Measurements from ENCODE around the gene BLACAT1. TPM values are rescaled to one million over a fixed set of nuclear protein-coding genes. Genes with fewer than 3 reads are reported as not detected.
A peak's percentile ranks its signal among the peaks of the same experiment; 100 is the strongest.

Gene BLACAT1
- total and polyA plus RNA-seq, 9 of the 15 experiments (the other 6 are each of a cell fraction or from before 2014, with no cell fraction given): 0.10 to 5.9 (median 0.73) TPM

- Histone ChIP-seq H3K9me1 (ENCODE audit: control insufficient read depth, insufficient read depth, low read length) (no peaks in the 10 kb centered on the region), H3K9me3 (replicated peaks; ENCODE audit: control insufficient read depth, insufficient read depth, low read depth, low read length) (no peaks in the 10 kb centered on the region), H3K9ac (ENCODE audit: insufficient read depth in 1 of 2, low read depth in 2 of 2, low read length in 2 of 2) (no peak overlapping the region), H3K27ac (ENCODE audit: extremely low read depth, low read depth, low read length) (no peak overlapping the region), H2AFZ (ENCODE audit: low read depth, low read length) (no peak overlapping the region), H3K27me3 (ENCODE audit: control insufficient read depth in 2 of 2, insufficient read depth in 2 of 2, low read length in 2 of 2) (peaks cover 11 to 25% of the 10 kb centered on the region in 2 experiments; a peak in 3 of 5 replicates), H4K20me1 (replicated peaks; ENCODE audit: control insufficient read depth, insufficient read depth, low read length) (no peaks in the 10 kb centered on the region; the same call in 1 of the 2 replicates), H3K79me2 (ENCODE audit: control insufficient read depth, insufficient read depth, low read length) (no peaks in the 10 kb centered on the region), H3K4me1 (replicated peaks in 1 of 2; ENCODE audit: control insufficient read depth in 2 of 2, insufficient read depth in 2 of 2, low read length in 2 of 2) (peaks cover 10 to 15% of the 10 kb centered on the region in 2 experiments), H3K36me3 (ENCODE audit: control insufficient read depth, insufficient read depth, low read length) (no peaks in the 10 kb centered on the region), H3K4me2 (ENCODE audit: insufficient read depth, low read length) (no peak overlapping the region; the same call in 1 of the 2 replicates), H3K4me3 (no peak overlapping the region)
- intact Hi-C loops (cut with micrococcal nuclease) (loop anchor here (10.0 kb wide), 1 partner anchor 84 kb away; the partner anchor contains the start of gene KLHDC8A), in situ Hi-C loops (cut with MboI) (no loop called here)
- POLR2A ChIA-PET: interaction anchor here (0.5 to 1.8 kb wide), 7 partner anchors 8 to 889 kb away, joined by 3 to 11 read pairs (median 3); no protein-coding TSS in a partner anchor
- DNase-seq (ENCODE audit: extremely low read depth in 1 of 4, low spot score in 3 of 4) (peak; percentile 75 to 85 (median 79)), ATAC-seq (peak; percentile 87), FAIRE-seq (peak; percentile 82)
- 12% methylated on average over 13 of the region's 13 CpGs for WGBS (ENCODE audit: insufficient coverage, low coverage, missing lambda C conversion rate)
- CTCF ChIA-PET (ENCODE audit: low intra/inter-chr PET ratio): interaction anchor here (1.2 kb wide), 1 partner anchor 47 kb away, joined by 3 read pairs; no protein-coding TSS in a partner anchor
- no TSS peak for BruUV-seq (replicated peaks)
- no peak for TF ChIP-seq BACH1 (tag; IDR thresholded peaks at IDR 0.05)
- TF ChIP-seq FOXA3 (CRISPR knock-in tag; conservative IDR thresholded peaks at IDR 0.05 in 1 of 2, IDR thresholded peaks at IDR 0.05 in 1 of 2): 0 out of 4 replicates have a peak, but pooled peaks of 1 of the 2 experiments have one; percentile 26
- TF ChIP-seq MAZ (CRISPR knock-in tag; conservative IDR thresholded peaks at IDR 0.05 in 1 of 2, IDR thresholded peaks at IDR 0.05 in 1 of 2): 0 out of 4 replicates have a peak, but pooled peaks of 1 of the 2 experiments have one; percentile 31
- no peak for TF ChIP-seq CBX1 (IDR thresholded peaks at IDR 0.05; ENCODE audit: low read depth)
- TF ChIP-seq LCOR (CRISPR knock-in tag; IDR thresholded peaks at IDR 0.05): no peak
- 0 out of 2 replicates have a peak, but pooled peaks have one; percentile 20 for TF ChIP-seq MAX (CRISPR knock-in tag; IDR thresholded peaks at IDR 0.05)
- TF ChIP-seq ATF7 (IDR thresholded peaks at IDR 0.05): 0 out of 2 replicates have a peak, but pooled peaks have one; percentile 28
- peak; percentile 36; the same call in 1 of the 2 replicates for TF ChIP-seq USF1 (CRISPR knock-in tag; IDR thresholded peaks at IDR 0.05)
- no peak for TF ChIP-seq ARID2 (IDR thresholded peaks at IDR 0.05)
- TF ChIP-seq POLR2AphosphoS5 (IDR thresholded peaks at IDR 0.05; ENCODE audit: control insufficient read depth, insufficient read depth, low read depth, low read length): 0 out of 2 replicates have a peak, but pooled peaks have one; percentile 24
- no peak for TF ChIP-seq YY1 (IDR thresholded peaks at IDR 0.05; ENCODE audit: borderline replicate concordance in 1 of 3, control insufficient read depth in 1 of 3, extremely low read depth in 1 of 3, insufficient read depth in 3 of 3, insufficient read length in 1 of 3, insufficient replicate concordance in 2 of 3, low read depth in 1 of 3, low read length in 2 of 3)
- TF ChIP-seq MIER1 (IDR thresholded peaks at IDR 0.05; ENCODE audit: low read depth): no peak
- TF ChIP-seq SIN3A (IDR thresholded peaks at IDR 0.05; ENCODE audit: borderline replicate concordance in 2 of 2, control insufficient read depth in 1 of 2, low read depth in 2 of 2, low read length in 2 of 2): no peak
- TF ChIP-seq KLF13 (tag; IDR thresholded peaks at IDR 0.05; ENCODE audit: borderline replicate concordance, low read depth): no peak
- peak; percentile 96 for TF ChIP-seq NFIC (IDR thresholded peaks at IDR 0.05)
- 0 out of 4 replicates have a peak, but pooled peaks of 1 of the 2 experiments have one; percentile 22 for TF ChIP-seq TEAD1 (CRISPR knock-in tag; IDR thresholded peaks at IDR 0.05)
- no peak for TF ChIP-seq ZZZ3 (IDR thresholded peaks at IDR 0.05)
Measured at GRCh38 chr1:205438213-205439158, 17.4 kb downstream of the BLACAT1 start.
